ENCODE measurements around the gene MVP.

MVP gene

DNA sequence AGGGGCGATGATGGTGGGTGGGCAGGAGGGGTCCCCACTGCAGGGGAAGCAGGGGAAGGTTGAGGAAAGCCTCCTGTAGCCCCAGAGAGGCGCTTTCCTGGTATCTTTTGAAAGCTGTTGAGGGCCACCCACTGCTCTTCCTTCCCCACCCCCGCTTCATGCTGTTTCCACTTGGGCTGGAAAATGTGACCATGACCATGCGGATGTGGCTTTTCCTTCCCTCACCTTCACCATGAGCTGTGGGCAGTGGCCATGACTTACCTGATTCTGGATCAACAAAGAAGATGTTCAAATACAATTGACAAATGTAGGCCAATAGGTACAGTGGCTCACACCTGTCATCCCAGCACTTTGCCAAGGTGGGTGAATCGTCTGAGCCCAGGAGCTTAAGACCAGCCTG lies 13.8 kb downstream of the MVP start:
- no peak overlapping the region for H3K27ac ChIP-seq (ENCODE audit: low read length)
- H3K36me3 ChIP-seq (ENCODE audit: control insufficient read depth in 2 of 2, insufficient read depth in 2 of 2, low read length in 2 of 2), result peaks cover 36 to 43% of the 10 kb centered on the region in 2 donors
- no peaks in the 10 kb centered on the region for H3K9me3 ChIP-seq (ENCODE audit: control insufficient read depth in 2 of 2, low read length in 2 of 2)
- H3K9ac ChIP-seq (ENCODE audit: low read length in 2 of 2), result no peak overlapping the region
- no peaks in the 10 kb centered on the region for H3K27me3 ChIP-seq (ENCODE audit: control insufficient read depth in 1 of 2, insufficient read depth in 2 of 2, low read length in 2 of 2)
- H3K4me3 ChIP-seq (ENCODE audit: low read length in 2 of 2), result no peak overlapping the region
- H3K4me1 ChIP-seq (ENCODE audit: control insufficient read depth, insufficient read depth, low read length), result no peaks in the 10 kb centered on the region

DNA sequence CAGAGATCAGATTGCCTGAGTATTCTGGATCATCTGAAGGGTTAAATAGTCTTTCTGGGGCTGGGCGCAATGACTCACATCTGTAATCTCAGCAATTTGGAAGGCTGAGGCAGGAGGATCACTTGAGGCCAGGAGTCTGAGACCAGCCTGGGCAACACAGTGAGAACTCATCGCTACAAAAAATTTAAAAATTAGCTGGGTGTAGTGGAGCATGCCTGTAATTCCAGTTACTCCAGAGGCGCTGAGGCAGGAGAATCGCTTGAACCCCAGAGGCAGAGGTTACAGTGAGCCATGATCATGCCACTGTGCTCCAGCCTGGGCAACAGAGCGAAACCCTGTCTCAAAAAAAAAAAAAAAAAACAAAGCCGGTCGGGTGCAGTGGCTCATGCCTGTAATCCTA lies 15.7 kb downstream of the MVP start:
- H3K9ac ChIP-seq (ENCODE audit: low read length in 2 of 2), result no peak overlapping the region
- no peak overlapping the region for H3K27ac ChIP-seq (ENCODE audit: low read length)
- H3K36me3 ChIP-seq (ENCODE audit: control insufficient read depth in 2 of 2, insufficient read depth in 2 of 2, low read length in 2 of 2), result peaks cover 36 to 37% of the 10 kb centered on the region in 2 donors
- H3K4me3 ChIP-seq (ENCODE audit: low read length in 2 of 2), result no peak overlapping the region
- no peaks in the 10 kb centered on the region for H3K4me1 ChIP-seq (ENCODE audit: control insufficient read depth, insufficient read depth, low read length)
- no peaks in the 10 kb centered on the region for H3K9me3 ChIP-seq (ENCODE audit: control insufficient read depth in 2 of 2, low read length in 2 of 2)
- H3K27me3 ChIP-seq (ENCODE audit: control insufficient read depth in 1 of 2, insufficient read depth in 2 of 2, low read length in 2 of 2), result no peaks in the 10 kb centered on the region

DNA sequence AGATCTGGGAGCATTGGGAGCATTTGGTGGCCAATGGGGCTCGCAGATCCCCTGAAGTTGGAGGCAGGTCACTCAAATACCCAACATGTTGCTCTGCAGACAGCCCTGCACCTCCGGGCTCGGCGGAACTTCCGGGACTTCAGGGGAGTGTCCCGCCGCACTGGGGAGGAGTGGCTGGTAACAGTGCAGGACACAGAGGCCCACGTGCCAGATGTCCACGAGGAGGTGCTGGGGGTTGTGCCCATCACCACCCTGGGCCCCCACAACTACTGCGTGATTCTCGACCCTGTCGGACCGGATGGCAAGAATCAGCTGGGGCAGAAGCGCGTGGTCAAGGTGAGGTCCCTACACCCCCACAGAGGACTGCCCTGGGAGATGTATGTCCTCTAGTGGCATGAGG lies 16.4 kb downstream of the MVP start:
- Histone ChIP-seq H3K27me3 (ENCODE audit: control insufficient read depth in 1 of 2, insufficient read depth in 2 of 2, low read length in 2 of 2) (no peaks in the 10 kb centered on the region), H3K9ac (ENCODE audit: low read length in 2 of 2) (no peak overlapping the region), H3K27ac (ENCODE audit: low read length) (no peak overlapping the region), H3K9me3 (ENCODE audit: control insufficient read depth in 2 of 2, low read length in 2 of 2) (no peaks in the 10 kb centered on the region), H3K4me1 (ENCODE audit: control insufficient read depth, insufficient read depth, low read length) (no peaks in the 10 kb centered on the region), H3K36me3 (ENCODE audit: control insufficient read depth in 2 of 2, insufficient read depth in 2 of 2, low read length in 2 of 2) (peaks cover 37 to 44% of the 10 kb centered on the region in 2 donors), H3K4me3 (ENCODE audit: low read length in 2 of 2) (no peak overlapping the region)

DNA sequence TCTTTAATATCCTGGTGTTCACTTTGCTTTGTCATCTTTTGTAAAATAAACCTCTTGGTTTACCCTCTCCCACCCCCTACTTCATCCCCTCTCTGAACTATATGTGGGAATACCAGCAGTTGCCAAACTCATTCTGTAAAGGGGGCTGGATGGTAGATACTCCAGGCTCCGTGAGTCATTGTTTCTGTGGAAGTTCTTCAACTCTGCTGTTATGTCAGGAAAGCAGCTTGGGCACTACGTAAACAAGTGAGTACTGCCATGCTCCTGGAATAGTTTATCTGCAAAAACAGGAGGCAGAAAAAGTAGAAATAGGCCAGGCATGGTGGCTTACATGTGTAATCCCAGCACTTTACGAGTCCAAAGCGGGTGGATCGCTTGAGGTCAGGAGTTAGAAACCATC lies 17.6 kb downstream of the MVP start:
- Histone ChIP-seq H3K4me3 (ENCODE audit: low read length in 2 of 2) (no peak overlapping the region), H3K9ac (ENCODE audit: low read length in 2 of 2) (no peak overlapping the region), H3K4me1 (ENCODE audit: control insufficient read depth, insufficient read depth, low read length) (no peaks in the 10 kb centered on the region), H3K27me3 (ENCODE audit: control insufficient read depth in 1 of 2, insufficient read depth in 2 of 2, low read length in 2 of 2) (no peaks in the 10 kb centered on the region), H3K36me3 (ENCODE audit: control insufficient read depth in 2 of 2, insufficient read depth in 2 of 2, low read length in 2 of 2) (peaks cover 39 to 51% of the 10 kb centered on the region in 2 donors), H3K27ac (ENCODE audit: low read length) (no peak overlapping the region), H3K9me3 (ENCODE audit: control insufficient read depth in 2 of 2, low read length in 2 of 2) (no peaks in the 10 kb centered on the region)

DNA sequence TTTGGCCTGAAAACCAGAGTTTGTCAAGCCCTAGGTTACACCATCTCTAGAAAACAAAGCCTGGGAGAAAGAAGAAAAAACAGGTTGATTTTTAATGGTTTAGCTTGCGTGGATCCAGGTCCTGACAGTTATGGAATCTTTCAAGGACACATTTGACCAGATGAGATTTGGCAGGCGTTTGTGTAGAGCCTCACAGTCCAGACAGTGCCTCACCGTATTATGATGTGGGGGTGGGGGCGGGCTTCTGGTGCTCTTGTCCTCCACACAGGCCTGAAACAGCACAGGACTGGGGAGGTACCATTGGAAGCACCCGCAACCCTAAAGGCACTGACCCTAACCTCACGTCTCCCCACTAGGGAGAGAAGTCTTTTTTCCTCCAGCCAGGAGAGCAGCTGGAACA lies 19.6 kb downstream of the MVP start:
- Histone ChIP-seq H3K9ac (ENCODE audit: low read length in 2 of 2) (no peak overlapping the region), H3K36me3 (ENCODE audit: control insufficient read depth in 2 of 2, insufficient read depth in 2 of 2, low read length in 2 of 2) (peaks cover 35 to 45% of the 10 kb centered on the region in 2 donors), H3K4me1 (ENCODE audit: control insufficient read depth, insufficient read depth, low read length) (peaks cover 2% of the 10 kb centered on the region), H3K27me3 (ENCODE audit: control insufficient read depth in 1 of 2, insufficient read depth in 2 of 2, low read length in 2 of 2) (no peaks in the 10 kb centered on the region), H3K27ac (ENCODE audit: low read length) (no peak overlapping the region), H3K4me3 (ENCODE audit: low read length in 2 of 2) (no peak overlapping the region), H3K9me3 (ENCODE audit: control insufficient read depth in 2 of 2, low read length in 2 of 2) (no peaks in the 10 kb centered on the region)

DNA sequence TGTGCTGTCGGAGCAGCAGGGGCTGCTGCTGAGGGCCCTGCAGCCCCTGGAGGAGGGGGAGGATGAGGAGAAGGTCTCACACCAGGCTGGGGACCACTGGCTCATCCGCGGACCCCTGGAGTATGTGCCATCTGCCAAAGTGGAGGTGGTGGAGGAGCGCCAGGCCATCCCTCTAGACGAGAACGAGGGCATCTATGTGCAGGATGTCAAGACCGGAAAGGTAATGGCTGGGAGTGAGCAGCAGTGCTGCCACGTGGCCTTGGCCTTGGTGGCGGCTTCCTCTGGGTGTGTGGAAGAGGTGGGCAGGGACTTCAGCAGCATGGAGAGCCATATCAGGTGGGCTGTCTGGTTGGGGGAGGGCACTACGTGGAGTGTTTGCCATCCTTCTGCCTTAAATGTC lies 20.0 kb downstream of the MVP start:
- H3K36me3 ChIP-seq (ENCODE audit: control insufficient read depth in 2 of 2, insufficient read depth in 2 of 2, low read length in 2 of 2), result peaks cover 32 to 44% of the 10 kb centered on the region in 2 donors
- H3K27me3 ChIP-seq (ENCODE audit: control insufficient read depth in 1 of 2, insufficient read depth in 2 of 2, low read length in 2 of 2), result no peaks in the 10 kb centered on the region
- no peaks in the 10 kb centered on the region for H3K9me3 ChIP-seq (ENCODE audit: control insufficient read depth in 2 of 2, low read length in 2 of 2)
- H3K27ac ChIP-seq (ENCODE audit: low read length), result no peak overlapping the region
- H3K4me3 ChIP-seq (ENCODE audit: low read length in 2 of 2), result no peak overlapping the region
- peaks cover 4% of the 10 kb centered on the region for H3K4me1 ChIP-seq (ENCODE audit: control insufficient read depth, insufficient read depth, low read length)
- no peak overlapping the region for H3K9ac ChIP-seq (ENCODE audit: low read length in 2 of 2)

DNA sequence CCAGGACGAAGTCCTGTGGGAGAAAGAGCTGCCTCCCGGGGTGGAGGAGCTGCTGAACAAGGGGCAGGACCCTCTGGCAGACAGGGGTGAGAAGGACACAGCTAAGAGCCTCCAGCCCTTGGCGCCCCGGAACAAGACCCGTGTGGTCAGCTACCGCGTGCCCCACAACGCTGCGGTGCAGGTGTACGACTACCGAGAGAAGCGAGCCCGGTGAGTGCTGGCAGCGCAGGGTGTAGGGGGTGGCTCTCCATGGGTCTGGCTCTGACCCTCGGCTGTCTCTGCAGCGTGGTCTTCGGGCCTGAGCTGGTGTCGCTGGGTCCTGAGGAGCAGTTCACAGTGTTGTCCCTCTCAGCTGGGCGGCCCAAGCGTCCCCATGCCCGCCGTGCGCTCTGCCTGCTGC lies 21.4 kb downstream of the MVP start:
- Histone ChIP-seq H3K4me3 (ENCODE audit: low read length in 2 of 2) (no peak overlapping the region), H3K4me1 (ENCODE audit: control insufficient read depth, insufficient read depth, low read length) (peaks cover 8% of the 10 kb centered on the region), H3K9ac (ENCODE audit: low read length in 2 of 2) (no peak overlapping the region), H3K27me3 (ENCODE audit: control insufficient read depth in 1 of 2, insufficient read depth in 2 of 2, low read length in 2 of 2) (no peaks in the 10 kb centered on the region), H3K27ac (ENCODE audit: low read length) (no peak overlapping the region), H3K9me3 (ENCODE audit: control insufficient read depth in 2 of 2, low read length in 2 of 2) (no peaks in the 10 kb centered on the region), H3K36me3 (ENCODE audit: control insufficient read depth in 2 of 2, insufficient read depth in 2 of 2, low read length in 2 of 2) (peaks cover 29 to 49% of the 10 kb centered on the region in 2 donors)

DNA sequence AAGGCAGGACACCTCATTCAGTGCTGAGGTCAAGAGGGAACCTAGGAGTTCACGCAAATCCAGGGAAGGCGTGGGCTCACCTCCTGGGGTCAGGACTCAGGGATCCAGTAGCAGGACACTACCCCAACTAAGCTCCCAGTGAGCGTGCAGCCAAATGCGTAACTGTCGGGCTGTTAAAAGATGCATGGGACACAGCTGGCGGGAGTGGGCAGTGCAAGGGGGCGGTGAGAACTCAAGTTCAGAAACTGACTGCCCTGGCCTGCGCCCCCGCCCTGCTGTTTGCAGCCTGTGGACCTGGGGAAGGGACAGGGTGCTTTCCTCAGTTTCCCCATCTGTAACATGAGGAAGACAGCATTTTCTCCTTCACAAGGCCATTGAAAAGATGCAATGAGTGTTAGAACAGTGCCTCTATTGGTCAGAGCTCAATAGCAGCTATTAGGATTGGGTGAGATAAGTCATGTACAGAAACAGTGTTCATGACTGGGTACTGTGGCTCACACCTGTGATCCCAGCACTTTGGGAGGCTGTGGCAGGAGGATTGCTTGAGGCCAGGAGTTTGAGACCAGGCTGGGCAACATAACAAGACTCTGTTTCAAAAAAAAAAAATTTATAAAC lies 22.6 kb downstream of the MVP start:
- H3K9ac ChIP-seq (ENCODE audit: low read length in 2 of 2), result no peak overlapping the region
- no peak overlapping the region for H3K4me3 ChIP-seq (ENCODE audit: low read length in 2 of 2)
- H3K27me3 ChIP-seq (ENCODE audit: control insufficient read depth in 1 of 2, insufficient read depth in 2 of 2, low read length in 2 of 2), result no peaks in the 10 kb centered on the region
- H3K9me3 ChIP-seq (ENCODE audit: control insufficient read depth in 2 of 2, low read length in 2 of 2), result no peaks in the 10 kb centered on the region
- H3K27ac ChIP-seq (ENCODE audit: low read length), result no peak overlapping the region
- peaks cover 28 to 53% of the 10 kb centered on the region in 2 donors for H3K36me3 ChIP-seq (ENCODE audit: control insufficient read depth in 2 of 2, insufficient read depth in 2 of 2, low read length in 2 of 2)
- H3K4me1 ChIP-seq (ENCODE audit: control insufficient read depth, insufficient read depth, low read length), result peaks cover 8% of the 10 kb centered on the region

DNA sequence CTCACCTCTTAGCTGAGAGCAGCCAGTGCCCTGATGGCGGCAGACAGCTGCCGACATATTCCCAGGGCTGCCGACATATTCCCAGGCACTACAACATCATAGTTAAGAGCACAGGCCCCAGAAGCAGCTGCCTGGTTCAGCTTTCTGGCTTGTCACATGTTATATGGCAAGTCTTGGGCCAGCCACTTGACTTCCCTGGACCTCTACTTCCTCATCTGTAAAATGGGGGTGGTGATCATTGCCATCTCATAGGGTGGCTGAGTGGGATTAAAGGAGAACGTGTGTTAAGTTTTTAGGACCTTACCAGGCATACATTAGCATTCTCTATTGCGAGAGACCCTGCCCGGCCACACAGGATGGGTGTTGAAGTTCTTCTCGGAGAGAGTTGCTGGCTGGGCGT lies 23.7 kb downstream of the MVP start:
- Histone ChIP-seq H3K36me3 (ENCODE audit: control insufficient read depth in 2 of 2, insufficient read depth in 2 of 2, low read length in 2 of 2) (peaks cover 27 to 51% of the 10 kb centered on the region in 2 donors), H3K9me3 (ENCODE audit: control insufficient read depth in 2 of 2, low read length in 2 of 2) (no peaks in the 10 kb centered on the region), H3K9ac (ENCODE audit: low read length in 2 of 2) (no peak overlapping the region), H3K4me1 (ENCODE audit: control insufficient read depth, insufficient read depth, low read length) (peaks cover 11% of the 10 kb centered on the region), H3K27me3 (ENCODE audit: control insufficient read depth in 1 of 2, insufficient read depth in 2 of 2, low read length in 2 of 2) (no peaks in the 10 kb centered on the region), H3K4me3 (ENCODE audit: low read length in 2 of 2) (no peak overlapping the region), H3K27ac (ENCODE audit: low read length) (no peak overlapping the region)

DNA sequence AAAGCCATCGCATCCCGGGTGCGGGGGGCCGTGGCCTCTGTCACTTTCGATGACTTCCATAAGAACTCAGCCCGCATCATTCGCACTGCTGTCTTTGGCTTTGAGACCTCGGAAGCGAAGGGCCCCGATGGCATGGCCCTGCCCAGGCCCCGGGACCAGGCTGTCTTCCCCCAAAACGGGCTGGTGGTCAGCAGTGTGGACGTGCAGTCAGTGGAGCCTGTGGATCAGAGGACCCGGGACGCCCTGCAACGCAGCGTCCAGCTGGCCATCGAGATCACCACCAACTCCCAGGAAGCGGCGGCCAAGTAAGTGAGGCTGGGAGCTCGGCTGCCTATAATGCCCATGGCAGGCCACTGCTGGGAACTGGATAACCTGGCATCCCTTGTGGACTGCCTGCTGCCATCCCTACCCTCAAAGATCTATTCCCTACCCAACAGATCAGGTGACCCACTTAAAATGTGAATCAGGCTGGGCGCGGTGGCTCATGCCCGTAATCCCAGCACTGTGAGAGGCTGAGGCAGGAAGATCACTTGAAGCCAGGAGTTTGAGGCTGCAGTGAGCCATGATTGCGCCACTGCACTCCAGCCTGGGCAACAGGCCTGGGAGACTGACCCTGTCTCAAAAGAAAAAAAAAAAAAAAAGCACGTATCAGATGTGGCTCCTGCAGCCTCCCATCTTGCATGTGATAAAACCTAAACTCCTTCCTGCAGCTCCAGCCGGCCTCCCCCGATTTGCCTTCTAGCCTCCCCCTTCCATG lies 24.5 kb downstream of the MVP start:
- Histone ChIP-seq H3K27ac (ENCODE audit: low read length) (no peak overlapping the region), H3K4me3 (ENCODE audit: low read length in 2 of 2) (no peak overlapping the region), H3K9me3 (ENCODE audit: control insufficient read depth in 2 of 2, low read length in 2 of 2) (no peaks in the 10 kb centered on the region), H3K36me3 (ENCODE audit: control insufficient read depth in 2 of 2, insufficient read depth in 2 of 2, low read length in 2 of 2) (peaks cover 27 to 47% of the 10 kb centered on the region in 2 donors), H3K27me3 (ENCODE audit: control insufficient read depth in 1 of 2, insufficient read depth in 2 of 2, low read length in 2 of 2) (no peaks in the 10 kb centered on the region), H3K4me1 (ENCODE audit: control insufficient read depth, insufficient read depth, low read length) (peaks cover 15% of the 10 kb centered on the region), H3K9ac (ENCODE audit: low read length in 2 of 2) (no peak overlapping the region)

DNA sequence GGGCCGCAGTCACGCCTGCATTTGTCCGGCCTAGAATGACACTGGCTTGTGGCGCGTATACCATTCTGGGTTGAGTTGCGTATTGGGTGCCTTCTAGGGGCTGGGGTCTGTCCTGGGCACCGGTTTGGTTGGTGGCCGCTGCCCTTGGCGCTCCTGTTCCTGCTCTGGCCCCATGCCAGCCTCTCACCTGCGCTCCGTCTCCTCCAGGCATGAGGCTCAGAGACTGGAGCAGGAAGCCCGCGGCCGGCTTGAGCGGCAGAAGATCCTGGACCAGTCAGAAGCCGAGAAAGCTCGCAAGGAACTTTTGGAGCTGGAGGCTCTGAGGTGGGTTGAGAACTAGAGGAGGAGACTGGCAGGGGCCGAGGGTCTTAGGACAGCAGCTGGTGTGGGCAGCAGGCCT lies 25.4 kb downstream of the MVP start:
- Histone ChIP-seq H3K4me3 (ENCODE audit: low read length in 2 of 2) (no peak overlapping the region), H3K27me3 (ENCODE audit: control insufficient read depth in 1 of 2, insufficient read depth in 2 of 2, low read length in 2 of 2) (no peaks in the 10 kb centered on the region), H3K9ac (ENCODE audit: low read length in 2 of 2) (no peak overlapping the region), H3K27ac (ENCODE audit: low read length) (no peak overlapping the region), H3K4me1 (ENCODE audit: control insufficient read depth, insufficient read depth, low read length) (peaks cover 15% of the 10 kb centered on the region), H3K36me3 (ENCODE audit: control insufficient read depth in 2 of 2, insufficient read depth in 2 of 2, low read length in 2 of 2) (peaks cover 27 to 44% of the 10 kb centered on the region in 2 donors), H3K9me3 (ENCODE audit: control insufficient read depth in 2 of 2, low read length in 2 of 2) (no peaks in the 10 kb centered on the region)
